ENCODE data around the gene RAB11FIP2.

DNA sequence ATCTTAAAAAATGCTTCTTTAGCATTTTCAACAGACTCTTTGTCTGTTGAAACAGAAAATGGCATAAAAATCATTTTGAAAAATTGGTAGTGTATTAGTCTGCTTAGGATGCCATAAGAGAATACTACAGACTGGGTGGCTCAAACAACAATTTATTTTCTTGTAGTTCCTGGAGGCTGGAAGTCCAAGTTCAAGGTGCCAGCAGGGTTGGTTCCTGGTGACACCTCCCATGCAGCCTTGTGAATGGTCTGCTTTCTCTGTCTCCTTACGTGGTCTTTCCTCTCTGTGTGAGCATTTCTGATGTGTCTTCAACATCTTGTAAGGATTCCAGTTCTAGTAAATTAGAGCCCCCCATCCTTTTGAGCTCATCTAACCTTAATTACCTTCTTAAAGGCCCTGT lies 26.1 kb upstream of the RAB11FIP2 start:
- no peak for TF ChIP-seq ATF3 (IDR thresholded peaks at IDR 0.05; ENCODE audit: insufficient read depth, low read depth, low read length)
- TF ChIP-seq YY1 (IDR thresholded peaks at IDR 0.05; ENCODE audit: low read depth, low read length): no peak
- TF ChIP-seq POLR2A (IDR thresholded peaks at IDR 0.05; ENCODE audit: control extremely low read depth in 1 of 2, low read depth in 2 of 2, low read length in 2 of 2): no peak
- no peak for TF ChIP-seq CBX5 (IDR thresholded peaks at IDR 0.05; ENCODE audit: low read depth, low read length)
- TF ChIP-seq, protein P1, sequence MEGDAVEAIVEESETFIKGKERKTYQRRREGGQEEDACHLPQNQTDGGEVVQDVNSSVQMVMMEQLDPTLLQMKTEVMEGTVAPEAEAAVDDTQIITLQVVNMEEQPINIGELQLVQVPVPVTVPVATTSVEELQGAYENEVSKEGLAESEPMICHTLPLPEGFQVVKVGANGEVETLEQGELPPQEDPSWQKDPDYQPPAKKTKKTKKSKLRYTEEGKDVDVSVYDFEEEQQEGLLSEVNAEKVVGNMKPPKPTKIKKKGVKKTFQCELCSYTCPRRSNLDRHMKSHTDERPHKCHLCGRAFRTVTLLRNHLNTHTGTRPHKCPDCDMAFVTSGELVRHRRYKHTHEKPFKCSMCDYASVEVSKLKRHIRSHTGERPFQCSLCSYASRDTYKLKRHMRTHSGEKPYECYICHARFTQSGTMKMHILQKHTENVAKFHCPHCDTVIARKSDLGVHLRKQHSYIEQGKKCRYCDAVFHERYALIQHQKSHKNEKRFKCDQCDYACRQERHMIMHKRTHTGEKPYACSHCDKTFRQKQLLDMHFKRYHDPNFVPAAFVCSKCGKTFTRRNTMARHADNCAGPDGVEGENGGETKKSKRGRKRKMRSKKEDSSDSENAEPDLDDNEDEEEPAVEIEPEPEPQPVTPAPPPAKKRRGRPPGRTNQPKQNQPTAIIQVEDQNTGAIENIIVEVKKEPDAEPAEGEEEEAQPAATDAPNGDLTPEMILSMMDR (IDR thresholded peaks at IDR 0.05; ENCODE audit: control extremely low read depth in 1 of 3, insufficient read depth in 1 of 3, low read depth in 1 of 3, low read length in 3 of 3): no peak
